Parathyroid adenoma (tissue), 2 donors: ENCODE measurements around the gene AP1S3.

Source experiments
- H2AFZ ChIP-seq: fragments of 300-600 bp; sonication (generic); one replicate; pipeline ENCODE4 v1.7.0; 2017; ENCODE audit warnings: antibody characterized with exemption, mild to moderate bottlenecking
- H3K27ac ChIP-seq: fragments of 300-600 bp; sonication (generic); one replicate; pipeline ENCODE4 v1.7.0; 2017
- H3K27me3 ChIP-seq: fragments of 300-600 bp; sonication (generic); one replicate; pipeline ENCODE4 v1.7.0; 2017; ENCODE audit warnings: low read length; ENCODE audit not compliant: control insufficient read depth, insufficient read depth
- H3K36me3 ChIP-seq: fragments of 300-600 bp; sonication (generic); one replicate; pipeline ENCODE4 v1.7.0; 2017; ENCODE audit warnings: low read length; ENCODE audit not compliant: control insufficient read depth, insufficient read depth
- H3K4me1 ChIP-seq: fragments of 300-600 bp; sonication (generic); one replicate; pipeline ENCODE4 v1.7.0; 2017; ENCODE audit warnings: control low read depth
- H3K4me2 ChIP-seq: fragments of 300-600 bp; sonication (generic); one replicate; pipeline ENCODE4 v1.7.0; 2017; ENCODE audit warnings: low read length
- H3K4me3 ChIP-seq: fragments of 300-600 bp; sonication (generic); one replicate; pipeline ENCODE4 v1.7.0; 2017; ENCODE audit warnings: low read depth, low read length
- H3K79me2 ChIP-seq: fragments of 300-600 bp; sonication (generic); one replicate; pipeline ENCODE4 v1.7.0; 2017; ENCODE audit warnings: control low read depth
- H3K9ac ChIP-seq: fragments of 300-600 bp; sonication (generic); one replicate; pipeline ENCODE4 v1.7.0; 2017; ENCODE audit warnings: mild to moderate bottlenecking
- H3K9me3 ChIP-seq: fragments of 300-600 bp; sonication (generic); one replicate; pipeline ENCODE4 v1.7.0; 2017; ENCODE audit warnings: low read length; ENCODE audit not compliant: control insufficient read depth
- TF ChIP-seq, protein P1 (sequence below): fragments of 300-600 bp; sonication (generic); IDR thresholded peaks from one replicate; pipeline ENCODE4 v1.7.0; 2017; ENCODE audit warnings: antibody characterized with exemption, mild to moderate bottlenecking
- donor health status: primary hyperparathyroidism.

AP1S3 gene

GRCh38 chr2:223841436-223842190 is 4.2 kb upstream of the AP1S3 start:
- TF ChIP-seq, protein P1, sequence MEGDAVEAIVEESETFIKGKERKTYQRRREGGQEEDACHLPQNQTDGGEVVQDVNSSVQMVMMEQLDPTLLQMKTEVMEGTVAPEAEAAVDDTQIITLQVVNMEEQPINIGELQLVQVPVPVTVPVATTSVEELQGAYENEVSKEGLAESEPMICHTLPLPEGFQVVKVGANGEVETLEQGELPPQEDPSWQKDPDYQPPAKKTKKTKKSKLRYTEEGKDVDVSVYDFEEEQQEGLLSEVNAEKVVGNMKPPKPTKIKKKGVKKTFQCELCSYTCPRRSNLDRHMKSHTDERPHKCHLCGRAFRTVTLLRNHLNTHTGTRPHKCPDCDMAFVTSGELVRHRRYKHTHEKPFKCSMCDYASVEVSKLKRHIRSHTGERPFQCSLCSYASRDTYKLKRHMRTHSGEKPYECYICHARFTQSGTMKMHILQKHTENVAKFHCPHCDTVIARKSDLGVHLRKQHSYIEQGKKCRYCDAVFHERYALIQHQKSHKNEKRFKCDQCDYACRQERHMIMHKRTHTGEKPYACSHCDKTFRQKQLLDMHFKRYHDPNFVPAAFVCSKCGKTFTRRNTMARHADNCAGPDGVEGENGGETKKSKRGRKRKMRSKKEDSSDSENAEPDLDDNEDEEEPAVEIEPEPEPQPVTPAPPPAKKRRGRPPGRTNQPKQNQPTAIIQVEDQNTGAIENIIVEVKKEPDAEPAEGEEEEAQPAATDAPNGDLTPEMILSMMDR = no peak
- Histone ChIP-seq H3K27ac (no peak overlapping the region), H2AFZ (no peak overlapping the region), H3K9me3 (no peaks in the 10 kb centered on the region), H3K9ac (no peak overlapping the region), H3K36me3 (no peaks in the 10 kb centered on the region), H3K79me2 (no peaks in the 10 kb centered on the region), H3K4me1 (no peaks in the 10 kb centered on the region), H3K27me3 (no peaks in the 10 kb centered on the region), H3K4me2 (no peak overlapping the region), H3K4me3 (no peak overlapping the region)

DNA sequence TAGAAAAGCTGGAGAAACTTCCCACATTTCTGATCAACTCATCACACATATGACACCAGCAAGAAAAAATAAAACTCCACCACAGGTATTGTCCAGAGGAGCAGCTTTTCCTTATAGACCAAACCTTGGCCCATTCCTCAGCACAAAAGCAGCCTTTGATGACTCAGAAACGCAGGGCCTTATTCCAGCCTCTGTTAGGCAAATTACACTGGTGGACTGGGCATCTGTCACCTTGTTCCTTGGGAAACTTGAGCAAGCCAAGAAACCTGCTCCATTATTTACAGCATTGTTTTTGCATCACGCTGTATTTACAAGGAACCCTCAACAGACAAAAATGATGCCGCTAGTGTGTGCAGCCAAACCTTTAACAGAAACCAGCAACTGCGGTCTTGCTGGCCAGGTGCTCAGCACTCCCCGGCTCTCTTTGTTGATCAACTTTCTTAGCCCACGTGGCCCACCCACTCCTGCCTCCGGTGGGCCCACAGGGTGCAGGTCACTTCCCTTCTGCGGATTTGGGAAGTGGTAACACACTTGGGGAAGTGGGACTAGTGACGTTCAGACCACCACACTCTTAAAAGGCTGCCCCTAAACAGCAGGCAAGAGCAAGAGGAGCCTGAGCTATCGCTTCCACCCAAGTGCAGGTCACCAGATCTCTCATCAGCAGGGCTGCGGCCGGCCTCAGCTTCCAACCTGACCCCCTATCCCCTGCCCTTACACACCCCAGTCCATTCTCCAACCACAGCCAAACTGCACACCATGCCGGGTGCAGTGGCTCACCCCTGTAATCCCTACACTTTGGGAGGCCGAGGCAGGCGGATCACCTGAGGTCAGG is 1.5 kb downstream of the AP1S3 start:
- Histone ChIP-seq H3K27me3 (no peaks in the 10 kb centered on the region), H3K4me3 (no peak overlapping the region), H3K9me3 (no peaks in the 10 kb centered on the region), H2AFZ (no peak overlapping the region), H3K36me3 (no peaks in the 10 kb centered on the region), H3K4me1 (no peaks in the 10 kb centered on the region), H3K79me2 (no peaks in the 10 kb centered on the region), H3K4me2 (no peak overlapping the region), H3K27ac (no peak overlapping the region), H3K9ac (no peak overlapping the region)
- TF ChIP-seq, protein P1 = no peak

DNA sequence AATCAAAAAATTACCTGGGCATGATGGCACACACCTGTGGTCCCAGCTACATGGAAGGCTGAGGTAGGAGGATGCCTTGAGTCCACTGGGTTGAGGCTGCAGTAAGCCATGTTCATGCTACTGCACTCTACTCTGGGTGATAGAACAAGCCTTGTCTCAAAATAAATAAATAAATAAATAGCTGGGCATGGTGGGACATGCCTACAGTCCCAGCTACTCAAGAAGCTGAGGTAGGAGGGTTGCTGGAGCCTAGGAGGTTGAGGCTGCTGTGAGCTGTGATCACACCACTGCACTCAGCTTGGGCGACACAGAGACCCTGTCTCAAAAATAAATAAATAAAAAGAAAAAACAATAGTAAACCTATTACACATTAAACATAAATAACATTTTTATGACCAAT is 3.0 kb downstream of the AP1S3 start:
- Histone ChIP-seq H3K36me3 (no peaks in the 10 kb centered on the region), H3K9me3 (no peaks in the 10 kb centered on the region), H3K4me3 (no peak overlapping the region), H3K9ac (no peak overlapping the region), H3K79me2 (no peaks in the 10 kb centered on the region), H3K4me2 (no peak overlapping the region), H3K27me3 (no peaks in the 10 kb centered on the region), H3K4me1 (no peaks in the 10 kb centered on the region), H2AFZ (no peak overlapping the region), H3K27ac (no peak overlapping the region)
- TF ChIP-seq, protein P1 = no peak

GRCh38 chr2:223832241-223832903 is 5.0 kb downstream of the AP1S3 start:
- H3K79me2 ChIP-seq = no peaks in the 10 kb centered on the region
- H3K4me2 ChIP-seq = no peak overlapping the region
- no peak overlapping the region for H2AFZ ChIP-seq
- no peaks in the 10 kb centered on the region for H3K36me3 ChIP-seq
- TF ChIP-seq, protein P1 = no peak
- no peaks in the 10 kb centered on the region for H3K27me3 ChIP-seq
- no peak overlapping the region for H3K27ac ChIP-seq
- no peak overlapping the region for H3K4me3 ChIP-seq
- no peaks in the 10 kb centered on the region for H3K9me3 ChIP-seq
- H3K9ac ChIP-seq = no peak overlapping the region
- H3K4me1 ChIP-seq = no peaks in the 10 kb centered on the region
